Measurements from ENCODE around the gene RETSAT. TPM values are rescaled to one million over a fixed set of nuclear protein-coding genes. Genes with fewer than 3 reads are reported as not detected.

RETSAT gene
- polyA plus RNA-seq, 2 of the 4 experiments (the other 2 are of a cell fraction): 42.3 to 51.6 TPM

GRCh38 chr2:85323351-85323987 lies 30.9 kb downstream of the RETSAT start:
- FAIRE-seq: no peak
- POLR2A ChIA-PET: no interaction called here

GRCh38 chr2:85319796-85320195 lies 34.5 kb downstream of the RETSAT start:
- CTCF ChIA-PET: interaction anchor here (0.9 to 7.1 kb wide), 5 partner anchors 12 to 317 kb away, joined by 3 to 48 read pairs (median 3); no protein-coding TSS in a partner anchor
- ATAC-seq: no peak
- POLR2A ChIA-PET: interaction anchor here (3.2 kb wide), 1 partner anchor 8 kb away, joined by 24 read pairs; the partner anchor contains the start of gene TGOLN2
- WGBS (ENCODE audit: missing lambda C conversion rate): 94% methylated on average over 4 of the region's 4 CpGs
- FAIRE-seq: no peak
- H3K4me3 ChIP-seq: no peak overlapping the region
- no peaks in the 10 kb centered on the region for H3K9me3 ChIP-seq
- H3K4me1 ChIP-seq: peaks cover 4% of the 10 kb centered on the region; the same call in 2 of the 3 replicates
- no peak overlapping the region for H3K4me2 ChIP-seq
- DNase-seq (ENCODE audit: low read depth in 1 of 2, low spot score in 1 of 2): no peak
- H3K27ac ChIP-seq: no peak overlapping the region
- TF ChIP-seq SMC3 (IDR thresholded peaks at IDR 0.05) (no peak), MAZ (IDR thresholded peaks at IDR 0.05; ENCODE audit: borderline replicate concordance, low read depth, low read length) (no peak), ZSCAN20 (CRISPR knock-in tag; IDR thresholded peaks at IDR 0.05) (no peak), NFE2L2 (conservative IDR thresholded peaks at IDR 0.05; ENCODE audit: low read length) (no peak), MAX (IDR thresholded peaks at IDR 0.05) (no peak), NPAS2 (CRISPR knock-in tag; IDR thresholded peaks at IDR 0.05; ENCODE audit: borderline replicate concordance) (no peak), MAFK (IDR thresholded peaks at IDR 0.05; ENCODE audit: partially characterized antibody) (no peak), GATA3 (IDR thresholded peaks at IDR 0.05; ENCODE audit: borderline replicate concordance) (no peak), JUN (IDR thresholded peaks at IDR 0.05) (no peak), HDAC2 (IDR thresholded peaks at IDR 0.05) (no peak)

More at GRCh38 chr2:85323351-85323987, 30.9 kb downstream of the RETSAT start:
- 89% methylated on average over 9 of the region's 9 CpGs for WGBS (ENCODE audit: missing lambda C conversion rate)
- no peak for TF ChIP-seq ESRRA (IDR thresholded peaks at IDR 0.05; ENCODE audit: borderline replicate concordance, low read length)
- TF ChIP-seq NPAS2 (CRISPR knock-in tag; IDR thresholded peaks at IDR 0.05; ENCODE audit: borderline replicate concordance): no peak
- TF ChIP-seq RNF2 (IDR thresholded peaks at IDR 0.05; ENCODE audit: borderline replicate concordance, low read depth): no peak
- TF ChIP-seq CBX2 (IDR thresholded peaks at IDR 0.05; ENCODE audit: borderline replicate concordance, low read depth): no peak
- no peak for TF ChIP-seq BCL3 (IDR thresholded peaks at IDR 0.05)
- TF ChIP-seq POLR2AphosphoS2 (conservative IDR thresholded peaks at IDR 0.05; ENCODE audit: low read length): no peak
- TF ChIP-seq REST (IDR thresholded peaks at IDR 0.05): no peak
- TF ChIP-seq KDM5A (IDR thresholded peaks at IDR 0.05): no peak
- TF ChIP-seq RAD21 (conservative IDR thresholded peaks at IDR 0.05 in 1 of 2, IDR thresholded peaks at IDR 0.05 in 1 of 2): no peak
- TF ChIP-seq MAX (IDR thresholded peaks at IDR 0.05): no peak
- TF ChIP-seq ZNF302 (CRISPR knock-in tag; IDR thresholded peaks at IDR 0.05): no peak
- no peak for TF ChIP-seq MYC (IDR thresholded peaks at IDR 0.05; ENCODE audit: borderline replicate concordance, low read length)
- TF ChIP-seq JUN (IDR thresholded peaks at IDR 0.05): no peak
- TF ChIP-seq SREBF2 (IDR thresholded peaks at IDR 0.05): no peak
- no peak for TF ChIP-seq BHLHE40 (IDR thresholded peaks at IDR 0.05; ENCODE audit: low read depth, low read length)
- TF ChIP-seq PBX3 (IDR thresholded peaks at IDR 0.05): no peak
- H3K27ac ChIP-seq: no peak overlapping the region
- no peak overlapping the region for H3K4me3 ChIP-seq
- no peak for ATAC-seq
- H3K4me1 ChIP-seq: peaks cover 27% of the 10 kb centered on the region
- no peak overlapping the region for H3K4me2 ChIP-seq
- CTCF ChIA-PET: interaction anchor here (1.0 to 7.1 kb wide), 4 partner anchors 10 to 97 kb away, joined by 3 to 48 read pairs (median 4); no protein-coding TSS in a partner anchor
- DNase-seq (ENCODE audit: low read depth in 1 of 2, low spot score in 1 of 2): no peak
- H3K9me3 ChIP-seq: no peaks in the 10 kb centered on the region

Measured in A549 (cell line).